HG03135 (cell line): ENCODE measurements around the gene HOTAIR.

Source experiments
- ATAC-seq: cut with Tn5 transposase; IDR thresholded peaks from one replicate; pipeline ENCODE4 v1.9.1; 2021; ENCODE audit warnings: mild to moderate bottlenecking, moderate library complexity; ENCODE audit not compliant: unreplicated experiment

HOTAIR gene

GRCh38 chr12:53974084-53975063 lies at the start of gene HOTAIR:
Gene HOTAIR (minus strand): TSS chr12:53974954.
- no peak for ATAC-seq

GRCh38 chr12:54024127-54024526 lies 49.4 kb upstream of the HOTAIR start:
- ATAC-seq = no peak

GRCh38 chr12:54022960-54023884 lies 48.5 kb upstream of the HOTAIR start:
- ATAC-seq = no peak

GRCh38 chr12:54021432-54022013 lies 46.8 kb upstream of the HOTAIR start:
- ATAC-seq = no peak

GRCh38 chr12:54020591-54021405 lies 46.0 kb upstream of the HOTAIR start:
- ATAC-seq = no peak

- no peak for ATAC-seq
Measured at GRCh38 chr12:54019924-54020590, 45.3 kb upstream of the HOTAIR start.

GRCh38 chr12:54019091-54019811 lies 44.5 kb upstream of the HOTAIR start:
- ATAC-seq = no peak

GRCh38 chr12:54018468-54018984 lies 43.8 kb upstream of the HOTAIR start:
- no peak for ATAC-seq

GRCh38 chr12:54017878-54018467 lies 43.2 kb upstream of the HOTAIR start:
- ATAC-seq = peak; percentile 70

GRCh38 chr12:54017027-54017788 lies 42.5 kb upstream of the HOTAIR start:
- peak; percentile 21 for ATAC-seq

- no peak for ATAC-seq
Measured at GRCh38 chr12:54016478-54016964, 41.8 kb upstream of the HOTAIR start.

GRCh38 chr12:54016051-54016450 lies 41.3 kb upstream of the HOTAIR start:
- ATAC-seq = no peak

GRCh38 chr12:54015018-54015931 lies 40.5 kb upstream of the HOTAIR start:
- ATAC-seq = no peak

GRCh38 chr12:54014377-54015017 lies 39.7 kb upstream of the HOTAIR start:
- no peak for ATAC-seq

GRCh38 chr12:54012631-54013409 lies 38.1 kb upstream of the HOTAIR start:
- no peak for ATAC-seq
